ENCODE data around the gene ZNF444.

DNA sequence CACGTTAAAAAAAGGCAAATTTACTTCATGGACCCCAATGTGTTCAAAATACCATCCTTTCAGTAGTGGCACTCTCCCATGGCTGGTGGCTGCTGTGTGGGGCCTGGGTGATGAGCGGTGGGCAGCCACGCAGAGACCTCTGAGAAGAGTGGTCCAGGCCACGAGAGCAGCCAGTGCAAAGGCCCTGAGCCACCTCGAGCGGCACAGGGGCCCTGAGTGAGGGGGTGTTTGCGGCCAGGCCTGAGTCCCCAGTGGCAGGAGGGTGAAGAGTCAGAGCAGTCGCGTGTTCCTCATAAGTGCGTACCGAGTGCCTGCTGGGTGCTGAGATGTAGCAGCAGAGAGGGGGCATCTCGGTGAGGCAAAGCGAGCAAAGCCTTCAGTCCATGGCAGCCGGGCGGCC lies 7.0 kb downstream of the ZNF444 start:
- no peak for TF ChIP-seq EP300 (IDR thresholded peaks at IDR 0.05)
- TF ChIP-seq, protein P1, sequence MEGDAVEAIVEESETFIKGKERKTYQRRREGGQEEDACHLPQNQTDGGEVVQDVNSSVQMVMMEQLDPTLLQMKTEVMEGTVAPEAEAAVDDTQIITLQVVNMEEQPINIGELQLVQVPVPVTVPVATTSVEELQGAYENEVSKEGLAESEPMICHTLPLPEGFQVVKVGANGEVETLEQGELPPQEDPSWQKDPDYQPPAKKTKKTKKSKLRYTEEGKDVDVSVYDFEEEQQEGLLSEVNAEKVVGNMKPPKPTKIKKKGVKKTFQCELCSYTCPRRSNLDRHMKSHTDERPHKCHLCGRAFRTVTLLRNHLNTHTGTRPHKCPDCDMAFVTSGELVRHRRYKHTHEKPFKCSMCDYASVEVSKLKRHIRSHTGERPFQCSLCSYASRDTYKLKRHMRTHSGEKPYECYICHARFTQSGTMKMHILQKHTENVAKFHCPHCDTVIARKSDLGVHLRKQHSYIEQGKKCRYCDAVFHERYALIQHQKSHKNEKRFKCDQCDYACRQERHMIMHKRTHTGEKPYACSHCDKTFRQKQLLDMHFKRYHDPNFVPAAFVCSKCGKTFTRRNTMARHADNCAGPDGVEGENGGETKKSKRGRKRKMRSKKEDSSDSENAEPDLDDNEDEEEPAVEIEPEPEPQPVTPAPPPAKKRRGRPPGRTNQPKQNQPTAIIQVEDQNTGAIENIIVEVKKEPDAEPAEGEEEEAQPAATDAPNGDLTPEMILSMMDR (IDR thresholded peaks at IDR 0.05): no peak
